Memory B cell (primary cell): ENCODE results near the gene SLC31A1.

Experiments
- ATAC-seq: fragments of 150-1000 bp; cut with Tn5 transposase; 2 replicates; pipeline ENCODE4 v1.10.0; 2021; ENCODE audit warnings: low read depth, mild to moderate bottlenecking, moderate library complexity
- DNase-seq, 2 donors: peaks; one replicate each; pipeline ENCODE4 v3.0.0; 2022; ENCODE audit warnings: low spot score in 2 of 2
- H3K27ac Mint-ChIP-seq: one replicate; pipeline ENCODE4 v1.8.0; 2022; ENCODE audit warnings: mild to moderate bottlenecking, moderate library complexity, mixed read lengths
- H3K27me3 Mint-ChIP-seq: one replicate; pipeline ENCODE4 v1.8.0; 2022; ENCODE audit warnings: mixed read lengths
- H3K36me3 Mint-ChIP-seq: one replicate; pipeline ENCODE4 v1.8.0; 2022; ENCODE audit warnings: mild to moderate bottlenecking, mixed read lengths
- H3K4me1 Mint-ChIP-seq: one replicate; pipeline ENCODE4 v1.8.0; 2022; ENCODE audit warnings: mixed read lengths
- H3K4me3 Mint-ChIP-seq: one replicate; pipeline ENCODE4 v1.8.0; 2022; ENCODE audit warnings: mild to moderate bottlenecking, moderate library complexity, mixed read lengths
- H3K9me3 Mint-ChIP-seq: one replicate; pipeline ENCODE4 v1.8.0; 2022; ENCODE audit warnings: mixed read lengths

SLC31A1 gene

DNA sequence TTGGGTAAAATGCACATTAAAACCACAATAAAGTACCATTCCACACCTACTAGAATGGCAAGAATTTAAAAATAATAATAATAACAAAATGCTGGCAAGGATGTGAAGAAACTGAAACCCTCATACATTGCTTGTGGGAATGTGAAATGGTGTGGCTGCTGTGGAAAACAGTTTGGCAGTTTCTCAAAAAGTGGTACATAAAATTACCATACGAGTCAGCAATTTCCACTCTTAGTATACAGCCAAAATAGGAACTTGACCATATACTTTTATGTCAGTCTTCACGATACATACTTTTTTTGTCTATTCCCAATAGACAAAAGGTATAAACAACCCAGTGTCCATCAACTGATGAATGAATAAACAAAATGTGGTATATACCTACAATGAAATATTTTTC is 15.9 kb upstream of the SLC31A1 start:
- H3K27ac Mint-ChIP-seq: no peak overlapping the region
- no peak overlapping the region for H3K4me3 Mint-ChIP-seq
- H3K36me3 Mint-ChIP-seq: peaks cover 38% of the 10 kb centered on the region
- DNase-seq: no peak
- H3K9me3 Mint-ChIP-seq: no peaks in the 10 kb centered on the region
- ATAC-seq: no peak
- H3K27me3 Mint-ChIP-seq: no peaks in the 10 kb centered on the region
- H3K4me1 Mint-ChIP-seq: no peaks in the 10 kb centered on the region

DNA sequence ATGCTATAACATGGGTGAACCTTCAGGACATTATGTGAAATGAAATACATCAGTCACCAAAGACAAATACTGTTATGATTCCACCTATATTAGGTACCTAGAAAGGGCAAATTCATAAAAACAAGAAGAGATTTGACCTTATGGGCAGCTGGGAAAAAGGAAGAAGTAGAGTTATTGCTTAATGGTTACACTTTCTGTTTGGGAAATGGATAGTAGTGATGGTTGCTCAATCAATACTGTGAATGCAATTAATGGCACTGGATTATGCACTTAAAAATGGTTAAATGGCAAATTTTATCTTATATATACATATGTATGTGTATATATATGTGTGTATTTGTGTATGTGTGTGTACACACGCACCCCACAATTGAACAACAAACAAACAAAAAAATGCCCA is 15.5 kb upstream of the SLC31A1 start:
- Mint-ChIP-seq H3K27me3 (no peaks in the 10 kb centered on the region), H3K27ac (no peak overlapping the region), H3K36me3 (peaks cover 38% of the 10 kb centered on the region), H3K4me3 (no peak overlapping the region), H3K9me3 (no peaks in the 10 kb centered on the region), H3K4me1 (no peaks in the 10 kb centered on the region)
- DNase-seq: no peak
- no peak for ATAC-seq

DNA sequence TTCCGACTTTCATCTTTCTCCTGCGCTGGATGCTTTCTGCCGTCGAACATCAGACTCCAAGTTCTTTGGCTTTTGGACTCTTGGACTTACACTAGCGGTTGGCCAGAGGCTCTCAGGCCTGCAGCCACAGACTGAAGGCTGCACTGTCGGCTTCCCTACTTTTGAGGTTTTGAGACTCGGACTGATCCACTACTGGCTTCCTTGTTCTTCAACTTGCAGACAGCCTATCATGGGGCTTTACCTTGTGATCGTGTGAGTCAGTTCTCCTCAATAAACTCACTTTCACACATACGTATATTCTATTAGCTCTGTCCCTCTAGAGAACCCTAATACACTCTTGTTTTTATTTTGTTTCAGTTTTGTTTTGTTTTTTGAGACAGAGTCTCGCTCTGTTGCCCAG is 10.5 kb upstream of the SLC31A1 start:
- no peak for DNase-seq
- peaks cover 30% of the 10 kb centered on the region for H3K36me3 Mint-ChIP-seq

DNA sequence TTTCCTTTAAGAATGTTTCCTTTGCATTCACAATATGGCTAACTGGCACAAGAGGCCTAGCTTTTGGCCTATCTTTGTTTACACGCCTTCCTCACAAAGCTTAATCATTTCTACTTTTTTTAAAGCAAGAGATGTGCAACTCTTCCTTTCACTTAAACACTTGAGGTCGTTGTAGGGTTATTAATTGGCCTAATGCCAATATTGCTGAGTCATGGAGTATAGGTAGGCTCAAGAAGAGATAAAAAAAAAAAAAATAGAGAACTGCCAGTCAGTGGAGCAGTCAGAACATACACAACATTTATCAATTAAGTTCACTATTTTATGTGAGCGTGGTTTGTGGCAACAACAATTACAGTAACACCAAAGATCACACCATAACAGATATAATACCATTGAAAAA is 6.2 kb upstream of the SLC31A1 start:
- DNase-seq: no peak
- H3K27ac Mint-ChIP-seq: peak overlapping the region; percentile 74
- H3K9me3 Mint-ChIP-seq: no peaks in the 10 kb centered on the region
- no peaks in the 10 kb centered on the region for H3K27me3 Mint-ChIP-seq
- H3K4me1 Mint-ChIP-seq: peaks cover 20% of the 10 kb centered on the region
- H3K4me3 Mint-ChIP-seq: no peak overlapping the region
- ATAC-seq: no peak
- H3K36me3 Mint-ChIP-seq: peaks cover 18% of the 10 kb centered on the region

More for the DNA sequence above, 10.5 kb upstream of the SLC31A1 start:
- Mint-ChIP-seq H3K4me3 (no peak overlapping the region), H3K27ac (no peak overlapping the region), H3K4me1 (peaks cover 12% of the 10 kb centered on the region), H3K9me3 (no peaks in the 10 kb centered on the region), H3K27me3 (no peaks in the 10 kb centered on the region)
- ATAC-seq: no peak

DNA sequence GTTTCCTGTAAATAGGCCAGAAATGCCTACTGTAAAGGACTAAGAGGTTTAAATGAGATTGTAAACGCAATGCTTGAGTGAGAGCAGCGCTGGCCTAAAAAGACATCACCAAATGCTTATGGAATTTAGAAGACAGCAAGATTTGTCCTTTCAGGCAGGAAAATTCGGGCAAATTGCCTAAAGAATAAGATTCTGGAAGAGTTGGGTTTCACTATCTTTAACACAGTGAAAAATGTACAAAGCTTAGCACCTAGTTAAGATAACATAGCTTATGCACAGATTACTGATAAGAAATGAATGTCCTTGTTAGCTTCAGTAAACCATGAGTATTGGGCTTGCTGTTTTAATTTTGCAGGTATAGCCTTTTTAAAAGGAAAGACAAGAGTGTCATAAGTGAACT is 4.9 kb upstream of the SLC31A1 start:
- DNase-seq (no peak), ATAC-seq (no peak)
- Mint-ChIP-seq H3K27me3 (no peaks in the 10 kb centered on the region), H3K9me3 (no peaks in the 10 kb centered on the region), H3K36me3 (peaks cover 15% of the 10 kb centered on the region), H3K27ac (no peak overlapping the region), H3K4me1 (peaks cover 22% of the 10 kb centered on the region), H3K4me3 (no peak overlapping the region)

DNA sequence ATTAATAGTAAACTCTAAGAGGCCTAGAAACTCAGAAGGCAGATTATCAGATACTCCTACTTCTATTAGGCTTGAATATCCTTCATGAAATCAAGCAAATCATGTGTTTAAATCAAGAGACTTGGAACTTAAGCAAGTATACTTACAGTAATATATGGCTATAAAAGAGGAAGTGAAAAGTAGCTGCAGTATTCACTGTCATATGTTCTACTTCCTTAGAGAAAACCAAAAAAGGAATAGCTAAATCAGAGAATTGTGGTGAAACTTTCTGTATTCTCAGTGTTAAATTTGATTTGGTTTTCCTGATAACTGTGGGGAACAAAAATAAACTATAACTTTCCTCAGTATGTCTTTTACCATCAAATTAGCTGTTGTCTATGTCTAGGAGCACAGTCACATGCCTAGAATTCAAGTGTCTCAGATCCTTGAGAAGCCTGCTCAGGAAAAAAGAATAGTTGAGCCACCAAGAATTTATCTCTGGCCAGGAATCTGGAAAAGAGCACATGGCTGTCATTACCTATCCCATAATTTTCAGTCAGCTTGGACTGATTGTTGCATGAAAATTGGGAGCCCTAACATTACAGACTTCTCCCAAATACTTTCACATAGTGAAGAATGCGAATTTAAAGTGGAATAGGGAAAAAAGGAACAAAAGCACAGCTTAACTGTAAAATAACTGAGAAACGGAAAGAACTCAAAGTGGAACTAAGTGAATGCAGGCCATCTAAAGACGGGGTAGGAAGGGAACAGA is 2.0 kb upstream of the SLC31A1 start:
- ATAC-seq (peak; percentile 46), DNase-seq (no peak)
- H3K27me3 Mint-ChIP-seq: no peaks in the 10 kb centered on the region
- peaks cover 23% of the 10 kb centered on the region for H3K4me1 Mint-ChIP-seq
- H3K9me3 Mint-ChIP-seq: no peaks in the 10 kb centered on the region
- peaks cover 5% of the 10 kb centered on the region for H3K36me3 Mint-ChIP-seq
- peak overlapping the region; percentile 96 for H3K4me3 Mint-ChIP-seq
- peak overlapping the region; percentile 90 for H3K27ac Mint-ChIP-seq

DNA sequence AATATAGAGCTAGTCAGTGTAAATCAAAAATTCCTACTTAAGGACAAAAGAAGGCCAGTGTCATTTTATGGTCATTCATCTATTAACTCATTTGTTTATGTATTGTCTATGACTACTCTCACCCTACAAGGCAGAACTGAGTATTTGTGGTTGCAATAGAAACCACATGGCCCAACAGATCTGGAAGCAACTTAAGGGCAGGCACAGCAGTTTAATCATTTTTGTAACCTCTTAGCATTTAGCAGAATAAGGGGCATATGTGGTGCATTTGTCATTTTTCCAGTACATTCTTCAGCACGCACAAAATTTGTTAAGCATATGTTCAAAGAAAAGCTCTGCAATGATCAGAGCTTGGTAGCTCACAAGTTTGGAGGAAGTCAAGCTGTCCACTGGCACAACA is 1.4 kb upstream of the SLC31A1 start:
- Mint-ChIP-seq H3K36me3 (peaks cover 3% of the 10 kb centered on the region), H3K27me3 (no peaks in the 10 kb centered on the region), H3K27ac (peak overlapping the region; percentile 90), H3K9me3 (no peaks in the 10 kb centered on the region), H3K4me1 (peaks cover 20% of the 10 kb centered on the region), H3K4me3 (peak overlapping the region; percentile 96)
- no peak for ATAC-seq
- no peak for DNase-seq

DNA sequence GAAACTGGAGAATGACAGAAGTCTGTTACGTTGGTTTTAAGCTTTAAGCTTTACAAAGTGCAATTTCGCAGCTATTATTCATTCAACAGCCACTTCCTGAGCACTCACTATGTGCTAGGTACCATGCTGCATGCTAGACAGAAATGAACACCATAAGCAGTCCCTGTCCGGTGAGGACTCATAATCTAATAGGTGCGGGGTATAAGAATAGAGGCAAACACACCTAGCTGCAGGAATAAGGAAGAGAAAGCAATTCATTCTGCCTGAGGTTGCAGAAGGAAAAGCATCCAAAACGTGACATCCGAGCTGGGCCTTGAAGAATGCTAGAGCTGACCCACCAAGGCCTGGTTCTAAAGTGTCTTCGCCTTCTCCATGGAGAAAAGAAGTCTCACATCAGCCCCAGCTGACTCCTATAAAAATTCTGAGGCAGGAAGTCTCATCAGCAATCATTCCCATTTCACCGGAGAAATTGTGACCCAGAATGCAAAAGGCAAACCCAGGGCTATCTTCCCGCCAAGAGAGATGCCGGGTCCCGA is 809 bp upstream of the SLC31A1 start:
- peaks cover 19% of the 10 kb centered on the region for H3K4me1 Mint-ChIP-seq
- DNase-seq: no peak
- no peaks in the 10 kb centered on the region for H3K27me3 Mint-ChIP-seq
- no peak for ATAC-seq
- peak overlapping the region; percentile 90 for H3K27ac Mint-ChIP-seq
- H3K9me3 Mint-ChIP-seq: no peaks in the 10 kb centered on the region
- H3K4me3 Mint-ChIP-seq: peak overlapping the region; percentile 96
- peaks cover 4% of the 10 kb centered on the region for H3K36me3 Mint-ChIP-seq

DNA sequence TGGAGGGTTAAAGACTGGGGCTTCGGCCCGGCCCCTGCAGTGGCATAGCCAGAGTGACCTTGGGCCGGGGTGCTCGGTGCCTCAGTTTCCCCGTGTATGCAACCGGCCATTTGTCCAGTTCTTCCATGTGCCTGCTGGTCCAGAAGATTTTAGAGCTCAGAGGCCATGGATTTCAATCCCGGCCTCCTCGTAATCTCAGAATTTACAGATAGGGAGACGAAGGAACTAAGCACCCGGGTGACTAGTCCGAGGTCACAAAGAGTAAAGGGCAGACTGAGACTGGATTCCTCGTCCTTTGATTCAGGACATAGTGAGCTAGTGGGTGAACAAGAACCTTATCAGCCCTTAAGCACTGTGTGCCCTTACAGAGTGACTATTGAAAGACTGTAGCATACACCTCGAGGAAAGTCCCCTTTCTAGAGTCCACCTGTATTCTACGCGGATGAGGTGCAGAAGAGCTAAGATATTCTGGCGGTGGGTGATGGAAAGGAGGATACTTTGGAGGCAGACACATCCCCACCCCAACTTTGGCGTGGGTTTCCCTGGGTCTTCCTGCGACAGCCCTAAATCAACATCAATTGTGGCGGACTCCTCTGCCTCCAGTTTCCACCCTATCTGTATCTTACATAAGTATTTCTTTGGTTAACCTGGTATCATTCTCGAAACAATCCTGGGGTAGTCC is 597 bp downstream of the SLC31A1 start:
- Mint-ChIP-seq H3K4me1 (peaks cover 21% of the 10 kb centered on the region), H3K27me3 (no peaks in the 10 kb centered on the region), H3K4me3 (peak overlapping the region; percentile 96), H3K27ac (peak overlapping the region; percentile 90), H3K9me3 (no peaks in the 10 kb centered on the region), H3K36me3 (peaks cover 4% of the 10 kb centered on the region)
- ATAC-seq (no peak), DNase-seq (no peak)

DNA sequence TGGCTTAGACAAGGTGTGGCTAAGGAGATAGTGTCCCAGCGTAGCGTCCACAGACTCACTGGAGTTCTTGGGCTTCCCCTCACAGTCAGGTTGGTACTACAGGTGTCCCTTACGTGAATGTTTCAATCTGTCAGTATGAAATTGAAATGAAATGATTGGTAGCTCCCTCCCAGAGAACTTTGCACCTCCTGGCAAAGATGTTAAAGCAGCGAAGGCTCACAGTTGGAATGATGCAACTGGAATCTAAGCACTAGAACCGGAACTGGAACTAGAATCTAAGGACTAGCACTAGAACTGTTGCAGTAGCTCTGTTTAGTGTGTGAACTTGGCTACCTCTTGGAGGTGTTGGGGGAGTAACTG is 1.1 kb downstream of the SLC31A1 start:
- ATAC-seq (no peak), DNase-seq (no peak)
- H3K27ac Mint-ChIP-seq: no peak overlapping the region
- no peaks in the 10 kb centered on the region for H3K27me3 Mint-ChIP-seq
- H3K36me3 Mint-ChIP-seq: peaks cover 4% of the 10 kb centered on the region
- H3K4me1 Mint-ChIP-seq: peaks cover 21% of the 10 kb centered on the region
- no peaks in the 10 kb centered on the region for H3K9me3 Mint-ChIP-seq
- H3K4me3 Mint-ChIP-seq: peak overlapping the region; percentile 96

DNA sequence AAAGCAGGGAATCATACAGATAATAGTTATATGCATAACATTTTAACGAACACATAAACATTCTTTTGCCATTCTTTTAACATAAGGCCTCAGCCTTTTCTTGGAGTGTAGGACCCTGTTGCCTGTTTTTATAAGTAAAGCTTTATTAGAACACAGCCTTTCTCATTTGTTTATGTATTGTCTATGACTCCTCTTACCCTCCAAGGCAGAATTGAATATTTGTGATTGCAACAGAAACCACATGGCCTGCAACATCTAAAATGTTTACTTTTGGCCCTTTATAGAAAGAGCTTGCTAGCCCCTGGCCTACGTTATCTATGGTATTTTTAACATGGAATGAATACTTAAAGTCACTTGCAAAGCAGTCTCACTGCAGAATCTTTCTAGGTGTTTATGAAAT is 2.6 kb downstream of the SLC31A1 start:
- Mint-ChIP-seq H3K27me3 (no peaks in the 10 kb centered on the region), H3K4me1 (peaks cover 23% of the 10 kb centered on the region), H3K27ac (no peak overlapping the region), H3K4me3 (no peak overlapping the region), H3K9me3 (no peaks in the 10 kb centered on the region), H3K36me3 (peaks cover 4% of the 10 kb centered on the region)
- DNase-seq: no peak
- no peak for ATAC-seq

DNA sequence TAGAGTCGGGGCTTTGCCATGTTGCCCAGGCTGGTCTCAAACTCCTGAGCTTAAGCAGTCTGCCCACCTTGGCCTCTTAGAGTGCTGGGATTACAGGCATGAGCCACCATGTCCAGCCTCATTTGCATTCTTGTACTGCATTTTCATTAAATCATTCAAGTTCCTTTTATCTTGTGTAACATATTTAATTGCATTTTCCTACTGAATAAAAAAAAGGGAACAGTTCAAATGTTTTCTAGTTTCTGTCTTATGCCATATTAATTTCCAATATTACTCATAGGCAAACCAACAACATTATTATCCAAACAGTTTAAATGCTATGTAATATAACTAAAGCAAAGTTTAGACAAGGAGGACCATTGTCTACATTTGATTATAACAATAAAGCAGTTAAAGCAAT is 6.1 kb downstream of the SLC31A1 start:
- Mint-ChIP-seq H3K27me3 (no peaks in the 10 kb centered on the region), H3K27ac (no peak overlapping the region), H3K4me3 (no peak overlapping the region), H3K4me1 (peaks cover 11% of the 10 kb centered on the region), H3K9me3 (no peaks in the 10 kb centered on the region), H3K36me3 (peaks cover 3% of the 10 kb centered on the region)
- ATAC-seq (no peak), DNase-seq (no peak)

DNA sequence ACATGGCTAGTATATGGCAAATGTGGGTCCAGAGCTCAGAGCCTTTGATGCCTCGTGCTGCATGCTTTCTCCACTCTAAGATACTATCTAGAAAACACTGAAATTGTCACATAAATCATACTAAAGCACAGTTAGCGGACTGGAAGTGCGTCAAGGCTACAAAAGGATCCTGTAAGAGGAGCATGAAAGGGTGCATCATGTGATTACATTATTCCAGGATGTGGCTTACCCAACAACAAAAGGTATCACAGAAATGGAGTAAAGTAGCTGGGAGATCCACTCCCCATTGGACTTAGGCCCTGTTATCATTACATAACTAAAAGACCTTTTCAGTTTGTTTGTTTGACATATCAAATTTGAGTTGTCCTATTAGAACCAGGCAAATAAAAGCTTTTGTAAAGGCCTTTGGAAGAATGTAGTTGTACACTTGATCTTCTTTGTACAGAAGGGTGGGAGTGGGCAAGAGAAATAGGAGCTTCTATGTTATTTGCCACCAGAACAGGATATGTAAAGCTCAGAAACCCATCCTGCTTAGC is 6.9 kb downstream of the SLC31A1 start:
- H3K36me3 Mint-ChIP-seq: peaks cover 3% of the 10 kb centered on the region
- no peak for ATAC-seq
- peaks cover 15% of the 10 kb centered on the region for H3K4me1 Mint-ChIP-seq
- H3K27ac Mint-ChIP-seq: no peak overlapping the region
- DNase-seq: no peak
- H3K9me3 Mint-ChIP-seq: no peaks in the 10 kb centered on the region
- no peak overlapping the region for H3K4me3 Mint-ChIP-seq
- H3K27me3 Mint-ChIP-seq: no peaks in the 10 kb centered on the region

DNA sequence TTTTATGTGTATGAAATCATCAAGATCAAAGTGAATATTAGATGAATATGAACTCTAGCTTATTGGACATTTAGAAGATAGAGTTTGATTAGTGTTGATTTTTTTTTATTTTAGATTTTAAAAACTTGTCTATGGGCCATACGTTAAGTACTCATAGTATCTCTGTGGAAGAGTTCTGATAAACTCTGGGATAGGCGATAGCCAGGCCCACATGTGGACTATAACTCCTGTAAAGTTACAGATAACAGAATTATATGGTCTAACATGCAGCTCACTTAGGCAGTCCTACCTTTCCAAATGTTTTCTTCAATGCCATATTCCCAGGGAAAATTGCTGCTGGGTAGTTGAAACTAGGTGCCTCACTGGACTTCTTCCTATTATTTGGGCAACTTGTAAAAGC is 10.4 kb downstream of the SLC31A1 start:
- no peak overlapping the region for H3K4me3 Mint-ChIP-seq
- no peaks in the 10 kb centered on the region for H3K36me3 Mint-ChIP-seq
- H3K27me3 Mint-ChIP-seq: no peaks in the 10 kb centered on the region
- H3K27ac Mint-ChIP-seq: no peak overlapping the region
- ATAC-seq: no peak
- H3K9me3 Mint-ChIP-seq: no peaks in the 10 kb centered on the region
- peaks cover 20% of the 10 kb centered on the region for H3K4me1 Mint-ChIP-seq
- DNase-seq: no peak
